Stimulated activated naive CD8-positive, alpha-beta T cell treated with anti-CD3 and anti-CD28 coated beads, Interleukin-15, Interleukin-2, amounts not matched to agents 100 ng/mL and 50 ng/mL, for 24 hours (primary cell): ENCODE data around the gene ALOX5.
"Not testable (repeated sequence)": the region's sequence is repeated elsewhere in the genome, so short reads cannot be mapped to it uniquely, and the experiment has no call there.

ENCODE experiments used
- H3K27ac Mint-ChIP-seq: one replicate; pipeline ENCODE4 v1.8.0; 2021; ENCODE audit warnings: mild to moderate bottlenecking, mixed read lengths
- H3K27me3 Mint-ChIP-seq: one replicate; pipeline ENCODE4 v1.8.0; 2021; ENCODE audit warnings: mixed read lengths
- H3K36me3 Mint-ChIP-seq: one replicate; pipeline ENCODE4 v1.8.0; 2021; ENCODE audit warnings: low read depth, mixed read lengths
- H3K4me1 Mint-ChIP-seq: one replicate; pipeline ENCODE4 v1.8.0; 2021; ENCODE audit warnings: low read depth, mixed read lengths
- H3K4me3 Mint-ChIP-seq: one replicate; pipeline ENCODE4 v1.8.0; 2021; ENCODE audit warnings: mild to moderate bottlenecking, mixed read lengths
- H3K9me3 Mint-ChIP-seq: one replicate; pipeline ENCODE4 v1.8.0; 2021; ENCODE audit warnings: mixed read lengths

ALOX5 gene

DNA sequence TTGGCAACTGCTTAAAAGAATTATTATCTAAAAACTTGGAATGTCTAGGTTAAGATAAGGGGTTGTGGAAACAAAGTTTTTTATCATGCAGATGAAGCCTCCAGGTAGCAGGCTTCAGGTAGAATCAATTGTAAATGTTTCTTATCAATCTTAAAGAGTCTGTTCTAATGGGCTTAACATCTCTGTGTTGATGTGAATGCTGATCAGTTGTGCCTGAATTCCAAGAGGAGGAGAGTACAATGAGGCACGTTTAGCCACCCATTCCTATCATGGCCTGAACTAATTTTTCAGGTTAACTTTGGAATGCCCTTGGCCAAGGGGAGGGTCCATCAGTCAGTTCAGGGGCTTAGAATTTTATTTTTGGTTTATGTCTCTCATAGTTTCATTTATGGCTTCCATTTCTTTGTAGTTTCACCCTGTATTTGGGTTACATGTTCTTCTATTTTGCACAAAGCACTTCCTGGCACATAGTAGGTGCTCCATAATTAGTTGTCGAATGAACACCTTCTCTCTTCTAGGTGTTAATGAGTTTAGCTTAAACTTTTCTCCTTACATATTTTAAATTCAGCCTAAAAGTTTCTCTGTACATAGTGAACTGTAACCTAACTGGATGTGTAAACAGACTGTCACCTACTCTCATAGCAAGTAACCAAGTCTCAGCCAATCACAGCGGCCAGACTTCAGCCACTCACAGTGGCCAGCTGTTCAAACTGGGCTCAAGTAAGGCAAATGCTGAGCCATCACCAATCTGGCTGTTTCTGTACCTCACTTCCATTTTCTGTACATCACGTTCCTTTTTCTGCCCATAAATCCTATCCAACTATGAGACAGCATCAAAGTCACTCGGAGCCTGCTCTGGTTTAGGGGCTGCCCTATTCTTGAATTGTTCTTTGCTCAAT is 34.7 kb downstream of the ALOX5 start:
- H3K36me3 Mint-ChIP-seq = no peaks in the 10 kb centered on the region
- peaks cover 6% of the 10 kb centered on the region for H3K4me1 Mint-ChIP-seq
- H3K27ac Mint-ChIP-seq = no peak overlapping the region
- peaks cover 4% of the 10 kb centered on the region for H3K27me3 Mint-ChIP-seq
- no peaks in the 10 kb centered on the region for H3K9me3 Mint-ChIP-seq
- no peak overlapping the region for H3K4me3 Mint-ChIP-seq

DNA sequence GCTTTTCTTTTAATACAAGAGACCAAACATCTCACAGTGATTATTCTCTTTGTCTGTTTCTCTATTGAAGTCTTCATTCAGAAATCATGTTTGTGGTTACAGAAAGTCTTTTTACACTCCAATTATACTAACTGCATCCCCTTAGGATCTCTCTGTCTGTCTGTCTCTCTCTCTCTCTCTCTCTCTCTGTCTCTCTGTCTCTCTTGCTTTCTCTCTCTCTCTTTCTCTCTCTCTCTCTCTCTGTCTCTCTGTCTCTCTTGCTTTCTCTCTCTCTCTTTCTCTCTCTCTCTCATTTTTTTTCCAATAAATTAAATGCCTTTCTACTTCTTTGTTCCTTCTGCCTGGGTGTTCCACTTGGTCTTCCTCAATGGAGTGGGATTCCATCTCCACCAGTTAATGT is 35.3 kb downstream of the ALOX5 start:
- H3K4me1 Mint-ChIP-seq, H3K9me3 Mint-ChIP-seq, H3K4me3 Mint-ChIP-seq, H3K36me3 Mint-ChIP-seq, H3K27me3 Mint-ChIP-seq: not testable (repeated sequence)
- peak overlapping the region; percentile 34 for H3K27ac Mint-ChIP-seq

DNA sequence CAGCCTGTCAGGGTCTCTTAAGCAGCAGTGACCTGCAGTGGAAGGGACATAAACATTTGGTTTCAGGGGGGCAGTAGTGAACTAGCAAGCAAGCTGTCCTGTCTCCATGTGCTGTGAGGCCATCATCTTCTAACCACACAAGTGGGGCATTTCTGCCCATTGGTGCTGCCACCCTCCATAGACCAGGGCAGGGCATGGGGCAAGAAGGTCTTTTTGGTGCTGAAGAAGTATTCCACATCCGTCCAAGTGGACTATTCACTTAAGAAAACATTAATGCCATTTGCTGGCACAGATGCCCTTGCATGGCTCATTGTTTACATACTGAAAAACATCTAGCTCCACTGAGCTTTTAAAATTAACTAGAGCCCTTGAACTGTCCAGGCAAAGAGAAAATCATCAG is 35.8 kb downstream of the ALOX5 start:
- peak overlapping the region; percentile 34 for H3K27ac Mint-ChIP-seq
- peaks cover 4% of the 10 kb centered on the region for H3K27me3 Mint-ChIP-seq
- H3K9me3 Mint-ChIP-seq = no peaks in the 10 kb centered on the region
- H3K36me3 Mint-ChIP-seq = no peaks in the 10 kb centered on the region
- H3K4me1 Mint-ChIP-seq = no peaks in the 10 kb centered on the region
- H3K4me3 Mint-ChIP-seq = no peak overlapping the region

DNA sequence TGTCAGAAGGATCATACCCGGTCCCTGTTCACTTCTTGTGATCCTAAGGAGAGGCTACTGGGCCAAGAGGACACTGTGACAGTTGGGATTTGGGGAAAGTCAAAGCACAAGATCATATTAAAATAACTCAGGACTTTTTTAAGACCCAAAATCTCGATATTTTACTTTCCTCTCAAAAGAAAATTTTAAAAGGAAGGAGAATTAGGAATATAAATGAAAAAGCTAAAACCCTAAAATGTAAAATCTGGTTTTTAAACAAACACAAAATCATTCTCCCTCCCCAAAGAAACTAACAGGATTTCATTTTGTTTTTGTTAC is 36.4 kb downstream of the ALOX5 start:
- H3K27me3 Mint-ChIP-seq = peaks cover 4% of the 10 kb centered on the region
- H3K9me3 Mint-ChIP-seq = no peaks in the 10 kb centered on the region
- no peak overlapping the region for H3K4me3 Mint-ChIP-seq
- no peak overlapping the region for H3K27ac Mint-ChIP-seq
- H3K36me3 Mint-ChIP-seq = no peaks in the 10 kb centered on the region
- no peaks in the 10 kb centered on the region for H3K4me1 Mint-ChIP-seq

DNA sequence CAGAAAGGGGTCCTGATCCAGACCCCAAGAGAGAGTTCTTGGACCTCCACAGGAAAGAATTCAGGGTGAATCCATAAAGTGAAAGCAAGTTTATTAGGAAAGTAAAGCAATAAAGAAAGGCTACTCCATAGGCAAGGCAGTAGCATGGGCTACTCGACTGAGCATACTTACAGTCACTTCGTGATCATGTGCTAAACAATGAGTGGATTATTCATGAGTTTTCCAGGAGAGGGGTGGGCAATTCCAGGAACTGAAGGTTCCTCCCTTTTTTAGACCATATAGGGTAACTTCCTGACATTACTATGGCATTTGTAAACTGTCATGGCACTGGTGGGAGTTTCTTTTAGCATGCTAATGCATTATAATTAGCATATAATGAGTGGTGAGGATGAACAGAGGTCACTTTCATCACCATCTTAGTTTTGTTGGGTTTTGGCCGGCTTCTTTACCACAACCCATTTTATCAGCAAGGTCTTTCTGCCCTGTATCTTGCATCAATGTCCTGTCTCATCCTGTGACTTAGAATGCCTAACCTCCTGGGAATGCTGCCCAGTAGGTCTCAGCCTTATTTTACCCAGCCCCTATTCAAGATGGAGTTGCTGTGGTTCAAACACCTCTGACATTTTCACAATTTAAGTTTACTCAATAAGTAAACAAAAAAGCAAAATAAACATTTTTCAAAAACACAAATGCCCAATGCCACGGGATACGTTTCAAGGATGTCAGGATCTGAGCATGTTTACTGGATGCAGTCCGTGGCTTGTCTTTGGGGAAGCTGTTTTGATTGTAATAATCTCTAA is 37.0 kb downstream of the ALOX5 start:
- H3K9me3 Mint-ChIP-seq = no peaks in the 10 kb centered on the region
- no peaks in the 10 kb centered on the region for H3K36me3 Mint-ChIP-seq
- no peak overlapping the region for H3K4me3 Mint-ChIP-seq
- H3K27ac Mint-ChIP-seq = no peak overlapping the region
- peaks cover 4% of the 10 kb centered on the region for H3K27me3 Mint-ChIP-seq
- H3K4me1 Mint-ChIP-seq = no peaks in the 10 kb centered on the region

DNA sequence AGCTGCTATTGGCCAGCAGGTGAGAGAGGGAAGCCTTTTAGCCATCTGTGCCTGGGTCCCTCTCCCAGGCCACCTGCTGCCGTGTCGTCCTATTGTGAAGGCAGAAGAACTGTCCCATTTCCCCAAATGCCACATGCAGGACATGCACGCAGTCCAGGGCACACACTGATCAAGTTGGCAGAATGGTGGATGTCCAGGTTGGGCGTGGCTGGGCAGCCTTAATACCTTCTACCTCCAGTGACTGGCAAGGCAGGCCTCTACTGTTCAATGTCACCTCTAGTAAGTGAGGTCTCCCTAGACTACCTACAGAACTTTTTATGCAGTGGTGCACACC is 37.6 kb downstream of the ALOX5 start:
- no peak overlapping the region for H3K27ac Mint-ChIP-seq
- H3K27me3 Mint-ChIP-seq = peaks cover 4% of the 10 kb centered on the region
- no peak overlapping the region for H3K4me3 Mint-ChIP-seq
- H3K36me3 Mint-ChIP-seq = no peaks in the 10 kb centered on the region
- no peaks in the 10 kb centered on the region for H3K4me1 Mint-ChIP-seq
- H3K9me3 Mint-ChIP-seq = no peaks in the 10 kb centered on the region

DNA sequence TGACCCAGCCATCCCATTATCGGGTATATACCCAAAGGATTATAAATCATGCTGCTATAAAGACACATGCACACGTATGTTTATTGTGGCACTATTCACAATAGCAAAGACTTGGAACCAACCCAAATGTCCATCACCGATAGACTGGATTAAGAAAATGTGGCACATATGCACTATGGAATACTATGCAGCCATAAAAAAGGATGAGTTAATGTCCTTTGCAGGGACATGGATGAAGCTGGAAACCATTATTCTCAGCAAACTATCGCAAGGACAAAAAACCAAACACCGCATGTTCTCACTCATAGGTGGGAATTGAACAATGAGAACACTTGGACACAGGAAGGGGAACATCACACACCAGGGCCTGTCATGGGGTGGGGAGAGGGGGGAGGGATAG is 41.0 kb downstream of the ALOX5 start:
- not testable (repeated sequence) for H3K4me3 Mint-ChIP-seq, H3K27ac Mint-ChIP-seq, H3K36me3 Mint-ChIP-seq, H3K27me3 Mint-ChIP-seq, H3K9me3 Mint-ChIP-seq
- peaks cover 20% of the 10 kb centered on the region for H3K4me1 Mint-ChIP-seq

DNA sequence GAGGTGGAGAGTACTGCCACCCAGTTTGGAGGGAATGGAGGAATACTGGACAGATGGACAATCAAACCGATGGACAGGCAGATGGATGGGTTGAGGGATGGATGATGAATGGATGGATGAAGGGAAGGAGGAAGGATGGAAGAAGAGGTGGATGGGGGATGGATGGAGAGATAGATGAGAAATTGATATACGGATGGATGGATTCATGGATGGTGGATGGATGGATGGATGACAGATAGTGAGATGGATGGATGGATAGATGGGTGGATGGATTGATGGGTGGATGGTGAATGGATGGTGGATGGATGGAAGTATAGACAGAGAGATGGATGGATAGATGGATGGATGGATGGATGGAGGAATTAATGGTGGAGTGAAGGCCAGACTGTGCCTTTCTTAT is 42.6 kb downstream of the ALOX5 start:
- Mint-ChIP-seq H3K4me1 (peaks cover 36% of the 10 kb centered on the region), H3K27ac (no peak overlapping the region), H3K36me3 (no peaks in the 10 kb centered on the region), H3K9me3 (no peaks in the 10 kb centered on the region), H3K4me3 (no peak overlapping the region), H3K27me3 (no peaks in the 10 kb centered on the region)

DNA sequence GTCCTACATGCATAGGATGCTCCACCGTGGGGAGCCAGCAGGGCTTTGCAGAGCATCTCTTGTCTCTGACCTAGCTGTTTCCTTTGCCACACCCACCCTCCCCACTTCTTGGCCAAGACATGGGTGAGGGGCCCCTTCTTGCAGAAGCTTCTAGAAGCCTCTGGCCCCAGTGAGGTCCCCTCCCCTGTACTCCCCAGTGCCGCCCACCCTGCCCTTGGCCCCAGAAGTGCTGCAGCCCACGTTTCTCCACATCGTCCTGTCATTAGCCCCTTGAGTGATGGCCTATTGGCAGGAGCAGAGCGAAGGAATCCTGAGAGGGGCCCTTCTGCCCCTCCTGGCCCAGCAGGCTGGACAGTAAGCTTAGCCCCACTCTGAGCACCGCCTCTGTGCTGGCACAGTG is 43.7 kb downstream of the ALOX5 start:
- Mint-ChIP-seq H3K27me3 (no peaks in the 10 kb centered on the region), H3K4me3 (no peak overlapping the region), H3K27ac (no peak overlapping the region), H3K9me3 (no peaks in the 10 kb centered on the region), H3K4me1 (peaks cover 47% of the 10 kb centered on the region), H3K36me3 (no peaks in the 10 kb centered on the region)

DNA sequence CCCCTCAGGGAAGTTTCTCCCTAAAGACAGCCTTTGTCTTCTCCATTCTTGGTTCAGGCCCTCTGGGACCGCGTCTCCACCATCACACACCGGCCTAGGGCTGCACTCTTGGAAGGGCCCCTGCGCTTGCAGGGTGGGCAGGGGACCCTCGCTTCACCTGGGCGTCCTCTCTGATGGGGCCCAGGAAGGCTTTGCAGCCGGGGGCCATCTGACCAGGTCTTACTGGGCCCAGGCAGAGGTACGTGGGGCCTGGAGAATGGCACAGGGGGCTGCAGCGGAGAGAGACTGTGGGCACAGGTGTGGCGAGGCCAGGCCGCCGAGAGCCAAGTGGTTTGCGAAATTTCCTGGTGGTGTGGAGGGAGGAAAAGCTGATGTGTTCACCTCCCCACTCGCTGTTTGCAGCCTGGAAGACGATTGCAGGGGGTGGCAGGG is 44.4 kb downstream of the ALOX5 start:
- Mint-ChIP-seq H3K36me3 (no peaks in the 10 kb centered on the region), H3K4me3 (peak overlapping the region; percentile 91), H3K9me3 (no peaks in the 10 kb centered on the region), H3K27me3 (no peaks in the 10 kb centered on the region), H3K27ac (peak overlapping the region; percentile 96), H3K4me1 (peaks cover 47% of the 10 kb centered on the region)

DNA sequence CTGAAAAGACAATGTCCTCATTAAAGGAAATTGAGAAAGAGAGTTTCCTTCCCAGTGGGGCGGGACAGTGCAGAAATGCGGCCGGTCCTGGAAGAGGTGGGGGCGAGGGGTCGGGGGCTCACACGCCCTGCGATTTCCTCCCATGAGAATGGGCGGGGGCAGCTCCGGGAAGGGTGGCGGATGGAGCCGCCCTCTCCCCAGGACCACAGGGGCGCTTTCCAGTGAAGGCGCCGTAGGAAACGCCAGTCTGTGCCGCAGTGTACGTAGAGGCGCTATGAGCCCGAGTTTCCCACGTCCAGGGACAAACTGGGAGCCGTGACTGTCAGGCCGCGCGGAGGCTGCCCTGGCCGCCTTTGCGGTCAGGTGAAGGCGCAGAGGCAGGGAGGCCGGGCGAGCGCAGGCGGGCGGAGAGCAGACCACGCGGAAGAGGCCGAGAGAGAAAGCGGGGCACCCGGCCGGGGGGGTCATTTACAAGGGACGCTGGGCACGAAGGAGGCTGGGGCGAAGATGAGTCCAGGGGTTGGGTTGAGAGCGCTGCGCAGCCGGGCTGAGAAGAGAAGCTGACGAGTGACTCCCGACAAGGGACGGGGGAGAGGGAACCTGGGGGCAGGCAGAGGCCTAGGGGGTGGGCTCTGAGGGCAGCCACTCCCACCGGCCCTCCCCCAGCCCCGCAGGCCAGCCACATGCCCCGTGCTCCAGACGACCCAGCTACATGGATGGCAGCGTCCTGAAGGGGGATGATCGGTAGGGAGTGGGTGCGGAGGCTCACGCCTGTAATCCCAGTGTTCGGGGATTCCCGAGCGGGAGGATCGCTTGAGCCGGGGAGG is 45.0 kb downstream of the ALOX5 start:
- H3K36me3 Mint-ChIP-seq = no peaks in the 10 kb centered on the region
- peak overlapping the region; percentile 96 for H3K27ac Mint-ChIP-seq
- no peaks in the 10 kb centered on the region for H3K27me3 Mint-ChIP-seq
- H3K9me3 Mint-ChIP-seq = no peaks in the 10 kb centered on the region
- peak overlapping the region; percentile 91 for H3K4me3 Mint-ChIP-seq
- peaks cover 50% of the 10 kb centered on the region for H3K4me1 Mint-ChIP-seq

DNA sequence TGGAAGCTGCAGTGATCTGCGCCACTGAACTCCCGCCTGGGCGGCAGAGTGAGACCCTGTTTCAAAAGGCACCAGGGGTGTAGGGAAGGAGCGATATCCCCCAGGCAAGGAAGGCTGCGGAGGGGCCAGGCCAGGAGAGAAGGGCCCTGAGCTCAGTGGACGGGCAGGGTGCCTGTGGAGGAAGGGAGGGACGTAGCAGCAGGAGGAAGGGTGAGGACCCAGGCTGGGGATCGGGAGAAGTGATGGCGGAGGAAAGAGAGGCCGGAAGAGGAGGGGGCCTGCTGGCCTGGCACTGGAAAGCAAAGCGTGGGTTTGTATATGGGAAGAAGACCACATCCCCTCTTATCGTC is 45.6 kb downstream of the ALOX5 start:
- Mint-ChIP-seq H3K36me3 (no peaks in the 10 kb centered on the region), H3K4me3 (peak overlapping the region; percentile 91), H3K4me1 (peaks cover 50% of the 10 kb centered on the region), H3K9me3 (no peaks in the 10 kb centered on the region), H3K27ac (peak overlapping the region; percentile 96), H3K27me3 (no peaks in the 10 kb centered on the region)

DNA sequence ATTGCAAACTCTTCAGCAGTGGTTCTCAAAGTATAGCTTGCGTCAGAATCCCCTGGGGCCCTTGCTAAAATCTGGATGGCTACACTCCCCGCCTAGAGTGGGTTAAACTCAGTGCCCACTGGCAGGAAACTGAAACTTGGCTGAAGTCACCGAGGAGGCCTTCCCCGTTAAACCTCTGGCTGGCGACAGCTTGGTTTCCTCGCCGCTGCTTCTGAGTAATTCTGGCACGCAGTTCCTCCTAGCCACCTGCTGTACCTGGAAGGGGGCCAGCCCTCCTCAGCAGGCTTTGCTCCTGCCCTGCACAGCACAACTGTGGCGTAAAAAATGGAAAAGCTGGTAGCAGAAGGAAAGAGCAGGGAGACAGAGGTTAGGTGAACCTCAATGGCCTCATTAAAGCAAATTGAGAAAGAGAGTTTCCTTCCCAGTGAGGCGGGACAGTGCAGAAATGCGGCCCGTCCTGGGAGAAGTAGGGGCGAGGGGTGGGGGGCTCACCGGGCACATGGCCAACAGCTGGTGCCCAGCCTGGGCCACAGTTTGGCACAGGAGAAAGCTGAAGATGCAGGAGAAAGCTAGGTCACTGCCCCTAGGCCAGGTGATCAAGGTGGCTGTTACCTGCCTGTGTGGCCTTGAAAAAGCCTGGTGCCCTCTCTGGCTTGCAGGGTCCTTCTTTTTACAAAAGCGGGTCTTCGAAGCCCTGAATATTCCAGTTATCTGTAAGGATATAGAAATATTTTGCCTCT is 46.6 kb downstream of the ALOX5 start:
- Mint-ChIP-seq H3K4me1 (peaks cover 50% of the 10 kb centered on the region), H3K27ac (peak overlapping the region; percentile 96), H3K4me3 (peak overlapping the region; percentile 91), H3K9me3 (no peaks in the 10 kb centered on the region), H3K36me3 (no peaks in the 10 kb centered on the region), H3K27me3 (no peaks in the 10 kb centered on the region)

DNA sequence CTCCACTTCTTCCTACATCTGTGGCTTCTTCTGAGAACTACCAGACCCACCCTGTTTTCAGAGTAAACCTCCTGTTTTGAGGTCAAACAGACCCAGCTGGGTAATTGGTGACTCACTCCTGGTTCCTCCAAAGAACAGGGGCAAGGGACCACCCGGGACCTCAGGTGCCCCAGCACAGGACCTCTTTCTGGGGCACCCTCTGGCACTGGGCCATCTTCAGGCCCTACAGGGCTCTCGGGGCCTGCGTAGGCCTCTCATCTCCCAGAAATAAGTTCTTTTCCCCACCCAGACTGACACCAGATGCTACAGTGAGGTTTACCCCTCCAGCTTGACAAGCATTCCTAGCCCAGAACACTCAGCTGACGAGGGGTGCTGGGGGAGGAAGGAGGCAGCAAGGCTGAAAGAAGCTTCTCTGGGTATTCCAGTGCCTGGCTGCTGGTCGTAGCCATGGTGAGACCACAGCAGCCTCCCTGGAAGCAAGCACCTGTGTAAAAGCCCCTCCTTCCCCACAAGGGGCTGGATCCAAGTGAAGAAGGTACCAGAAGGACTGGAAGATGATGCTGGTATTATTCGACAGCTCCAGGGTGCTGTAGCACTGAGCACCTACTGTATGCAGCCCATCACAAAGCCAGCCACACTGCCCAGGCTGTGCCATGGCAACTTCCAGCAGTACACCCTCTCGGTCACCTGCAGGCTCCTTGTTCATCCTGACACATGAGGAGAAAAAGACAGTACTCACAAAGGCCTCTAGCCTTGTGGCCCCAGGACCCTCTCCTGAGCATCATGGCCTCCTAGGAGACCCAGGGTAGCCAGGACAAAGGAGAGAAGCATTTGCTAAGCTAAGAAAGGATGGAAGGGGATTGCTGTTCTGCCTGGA is 47.4 kb downstream of the ALOX5 start:
- Mint-ChIP-seq H3K4me1 (peaks cover 50% of the 10 kb centered on the region), H3K36me3 (no peaks in the 10 kb centered on the region), H3K9me3 (no peaks in the 10 kb centered on the region), H3K27ac (peak overlapping the region; percentile 96), H3K27me3 (no peaks in the 10 kb centered on the region), H3K4me3 (peak overlapping the region; percentile 56)
